Activated CD4-positive, alpha-beta T cell treated with anti-CD3 and anti-CD28 coated beads, Interleukin-2, amount 10 ng/mL, durations not matched to agents 24 days and 14 days (primary cell): ENCODE measurements around the gene MIDN. TPM values are rescaled to one million over a fixed set of nuclear protein-coding genes. Genes with fewer than 3 reads are reported as not detected.
A peak's percentile ranks its signal among the peaks of the same experiment; 100 is the strongest.

Source experiments
- DNase-seq: peaks from one replicate; pipeline ENCODE4 v3.0.0; 2022
- H3K27ac Mint-ChIP-seq: one replicate; pipeline ENCODE4 v1.8.0; 2022; ENCODE audit warnings: mild to moderate bottlenecking, mixed read lengths
- H3K27me3 Mint-ChIP-seq: one replicate; pipeline ENCODE4 v1.8.0; 2022; ENCODE audit warnings: mixed read lengths
- H3K36me3 Mint-ChIP-seq: one replicate; pipeline ENCODE4 v1.8.0; 2022; ENCODE audit warnings: low read depth, mild to moderate bottlenecking, mixed read lengths
- H3K4me1 Mint-ChIP-seq: one replicate; pipeline ENCODE4 v1.8.0; 2021; ENCODE audit warnings: mixed read lengths
- H3K4me3 Mint-ChIP-seq: one replicate; pipeline ENCODE4 v1.8.0; 2022; ENCODE audit warnings: mild to moderate bottlenecking, moderate library complexity, mixed read lengths
- H3K9me3 Mint-ChIP-seq: one replicate; pipeline ENCODE4 v1.8.0; 2021; ENCODE audit warnings: mixed read lengths
- intact Hi-C: fragments of 100-400 bp; cut with micrococcal nuclease; formaldehyde crosslinking; loops from one replicate; pipeline ENCODE4 v1.15.1; 2023
- total RNA-seq: library from RNA; stranded (reverse); gene quantifications from 2 replicates; pipeline ENCODE4 v1.2.3, GENCODE V29; 2022

MIDN gene
- total RNA-seq, 1 donor from 2014 or later = 82.4 TPM

DNA sequence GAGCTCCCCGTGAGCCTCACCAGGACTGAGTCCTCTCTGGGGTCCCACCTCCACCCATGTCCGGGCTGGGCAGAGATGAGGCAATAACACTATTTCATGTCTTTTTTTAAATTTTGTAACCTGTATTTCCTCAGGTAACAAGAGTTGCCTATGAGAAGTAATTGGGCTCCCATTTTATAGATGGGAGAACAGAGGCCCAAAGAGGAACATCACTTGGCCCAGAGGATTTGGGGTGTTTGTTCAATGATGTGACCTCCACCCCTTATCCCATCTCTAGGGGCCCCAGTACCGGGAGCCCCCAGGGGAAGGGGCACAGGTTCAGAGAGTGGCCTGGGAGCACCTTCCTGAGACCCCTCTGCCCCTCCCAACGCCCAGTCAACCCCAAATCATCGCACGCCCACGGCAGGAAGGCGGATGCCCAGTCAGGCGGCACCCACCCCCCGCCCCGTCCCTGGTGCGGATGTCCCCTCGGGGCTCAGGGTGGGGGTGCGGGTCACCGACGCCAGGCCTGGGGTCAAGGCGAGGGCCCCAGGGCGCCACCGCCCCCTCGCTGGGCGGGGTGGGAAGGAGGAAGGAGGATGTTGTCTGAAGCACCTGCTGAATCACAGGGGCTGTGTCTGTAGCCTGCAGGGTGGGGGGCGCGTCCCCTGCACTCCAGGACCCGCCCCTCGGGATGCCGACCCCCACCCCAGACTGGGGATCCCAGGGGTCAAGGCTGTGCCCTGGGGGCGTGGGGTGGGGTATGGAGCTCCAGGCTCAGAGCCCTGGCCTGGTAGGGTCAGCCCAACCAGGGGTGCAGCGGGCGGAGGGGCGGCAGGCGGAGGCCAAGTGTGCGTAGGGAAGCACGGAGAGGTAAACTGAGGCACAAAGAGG is 11.7 kb downstream of the MIDN start:
- H3K9me3 Mint-ChIP-seq = no peaks in the 10 kb centered on the region
- H3K36me3 Mint-ChIP-seq = peaks cover 26% of the 10 kb centered on the region
- intact Hi-C loops = loop anchor here (1.0 kb wide), 2 partner anchors 9 to 11 kb away; partner anchors contain the start of gene CIRBP
- H3K27me3 Mint-ChIP-seq = no peaks in the 10 kb centered on the region
- peaks cover 38% of the 10 kb centered on the region for H3K4me1 Mint-ChIP-seq
- peak overlapping the region; percentile 95 for H3K27ac Mint-ChIP-seq
- peak; percentile 86 for DNase-seq
- H3K4me3 Mint-ChIP-seq = peak overlapping the region; percentile 91

DNA sequence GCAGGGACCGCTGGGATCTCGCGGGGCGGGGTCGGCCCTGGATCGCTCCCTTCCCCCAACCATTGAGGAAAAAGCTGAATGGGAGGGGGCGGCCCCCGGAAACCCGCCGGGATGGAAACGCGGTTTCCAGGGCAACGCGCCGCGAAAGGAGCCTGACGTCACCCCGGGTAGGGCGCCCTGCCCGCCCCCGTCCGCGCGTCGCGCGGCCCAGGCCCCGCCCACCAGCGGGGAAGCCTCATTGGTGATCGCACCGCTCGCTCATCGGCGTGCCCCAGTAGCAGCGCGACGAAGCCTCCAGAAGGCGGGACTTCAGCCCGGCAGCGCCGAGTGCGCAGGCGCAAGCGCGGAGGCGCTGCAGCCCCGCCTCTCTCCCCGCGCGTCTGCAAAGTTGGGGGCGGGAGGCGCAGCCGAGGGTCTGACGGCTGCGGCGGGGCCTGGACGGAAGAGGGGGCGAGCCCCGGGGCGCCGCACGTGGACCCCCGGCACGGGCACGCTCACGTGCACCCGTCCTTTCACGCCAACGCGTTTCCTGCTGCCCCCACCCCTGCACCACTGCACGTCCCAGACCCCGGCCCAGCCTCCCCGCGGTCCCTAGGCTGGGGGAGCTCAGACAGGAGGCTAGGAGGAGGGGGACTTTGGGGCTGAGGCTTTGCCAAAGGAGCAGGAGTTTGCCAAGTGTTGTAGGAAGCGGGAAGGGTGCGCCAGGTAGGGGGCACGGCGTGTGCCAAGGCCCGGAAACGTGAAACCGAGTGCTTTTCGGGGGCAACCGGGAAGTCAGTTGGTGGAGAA is 12.6 kb downstream of the MIDN start:
- Mint-ChIP-seq H3K9me3 (no peaks in the 10 kb centered on the region), H3K27me3 (no peaks in the 10 kb centered on the region), H3K4me3 (peak overlapping the region; percentile 91), H3K27ac (peak overlapping the region; percentile 92), H3K36me3 (peaks cover 20% of the 10 kb centered on the region), H3K4me1 (peaks cover 43% of the 10 kb centered on the region)
- intact Hi-C loops = loop anchor here (1.0 kb wide), 1 partner anchor 8 kb away; the partner anchor contains the start of gene CIRBP
- DNase-seq = peak; percentile 99

DNA sequence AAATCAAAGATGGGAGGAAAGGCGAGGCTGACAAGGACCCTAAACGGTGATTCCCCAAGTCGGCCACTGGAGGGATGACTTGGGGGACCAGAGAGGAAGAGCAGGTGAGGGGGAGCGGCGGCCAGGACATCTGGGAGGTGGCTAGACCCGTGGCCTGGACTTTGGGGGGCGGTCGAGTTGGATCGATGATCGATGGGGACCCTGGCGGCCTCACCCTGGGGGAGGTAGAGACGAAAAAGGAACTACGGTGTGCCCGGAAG is 13.1 kb downstream of the MIDN start:
- Mint-ChIP-seq H3K36me3 (peaks cover 16% of the 10 kb centered on the region), H3K4me1 (peaks cover 43% of the 10 kb centered on the region), H3K9me3 (no peaks in the 10 kb centered on the region), H3K27me3 (no peaks in the 10 kb centered on the region), H3K27ac (peak overlapping the region; percentile 92), H3K4me3 (peak overlapping the region; percentile 91)
- intact Hi-C loops = no loop called here
- DNase-seq = no peak

DNA sequence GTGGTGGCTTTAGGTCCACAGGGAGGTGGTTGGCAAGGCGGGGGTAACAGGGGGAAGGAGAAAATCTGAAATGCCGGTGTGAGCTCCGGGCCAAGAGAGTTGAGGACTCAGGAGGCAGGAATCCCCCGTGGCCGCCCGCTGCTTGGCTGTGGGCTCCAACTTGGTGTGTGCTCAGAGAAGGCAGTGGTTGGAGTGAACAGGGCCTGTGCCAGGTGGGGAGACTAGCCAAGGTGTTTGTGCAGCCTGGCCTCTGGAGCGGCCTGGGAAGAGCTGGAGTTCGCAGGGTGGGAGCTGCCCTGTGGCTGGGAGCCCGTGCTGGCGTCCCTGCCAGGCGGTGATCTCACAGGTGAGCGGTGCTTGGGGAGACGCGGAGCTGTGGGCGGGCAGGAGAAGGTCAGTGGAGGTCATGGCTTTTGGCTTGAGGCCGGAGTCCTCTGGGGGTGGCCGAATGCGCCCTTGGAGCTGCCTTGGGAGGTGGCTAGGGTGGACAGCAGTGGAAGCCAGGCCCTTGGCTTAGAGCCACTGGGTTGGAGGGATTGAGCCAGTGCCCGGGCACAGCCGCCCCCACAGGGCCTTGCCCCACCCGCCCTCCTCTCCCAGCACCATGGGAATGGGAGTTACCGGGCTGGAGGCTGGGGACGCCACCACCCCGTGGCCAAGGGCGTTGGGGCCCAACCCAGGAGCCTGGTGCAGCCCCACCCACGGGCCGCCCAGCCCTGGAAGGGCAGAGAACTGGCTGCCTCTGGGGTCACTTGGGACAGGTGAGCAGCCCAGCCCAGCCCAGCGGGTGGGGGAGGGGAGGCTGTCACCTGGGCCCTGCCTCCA is 13.6 kb downstream of the MIDN start:
- Mint-ChIP-seq H3K27ac (peak overlapping the region; percentile 92), H3K4me1 (peaks cover 43% of the 10 kb centered on the region), H3K9me3 (no peaks in the 10 kb centered on the region), H3K27me3 (no peaks in the 10 kb centered on the region), H3K36me3 (peaks cover 15% of the 10 kb centered on the region), H3K4me3 (peak overlapping the region; percentile 91)
- peak; percentile 78 for DNase-seq
- intact Hi-C loops = no loop called here

DNA sequence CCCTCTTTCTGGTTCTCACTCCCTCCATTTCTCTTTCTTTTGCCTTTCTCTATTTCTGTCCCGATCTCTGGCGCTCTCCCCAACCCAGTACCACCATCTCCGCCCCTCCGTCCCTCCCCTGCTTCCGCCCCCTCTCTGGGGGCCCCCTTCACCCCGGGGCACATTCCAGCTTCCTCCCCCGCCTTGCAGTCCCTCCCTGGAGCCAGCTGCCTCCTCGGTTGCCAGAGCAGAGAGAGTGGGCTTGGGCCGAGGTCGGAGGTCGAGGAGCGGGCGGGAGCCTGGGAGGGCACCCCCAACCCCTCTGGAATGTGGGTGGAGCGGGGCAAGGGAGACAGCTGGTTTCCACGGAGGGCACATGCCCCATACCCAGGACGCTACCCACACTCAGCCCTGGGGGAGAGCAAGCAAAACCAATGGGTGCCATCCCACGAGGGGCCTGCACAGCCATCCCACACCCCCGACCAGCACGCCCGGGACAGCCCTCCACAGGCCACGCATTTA is 14.3 kb downstream of the MIDN start:
- Mint-ChIP-seq H3K27ac (peak overlapping the region; percentile 37), H3K9me3 (no peaks in the 10 kb centered on the region), H3K36me3 (peaks cover 11% of the 10 kb centered on the region), H3K4me3 (peak overlapping the region; percentile 46), H3K27me3 (no peaks in the 10 kb centered on the region), H3K4me1 (peaks cover 43% of the 10 kb centered on the region)
- no peak for DNase-seq
- intact Hi-C loops = no loop called here

DNA sequence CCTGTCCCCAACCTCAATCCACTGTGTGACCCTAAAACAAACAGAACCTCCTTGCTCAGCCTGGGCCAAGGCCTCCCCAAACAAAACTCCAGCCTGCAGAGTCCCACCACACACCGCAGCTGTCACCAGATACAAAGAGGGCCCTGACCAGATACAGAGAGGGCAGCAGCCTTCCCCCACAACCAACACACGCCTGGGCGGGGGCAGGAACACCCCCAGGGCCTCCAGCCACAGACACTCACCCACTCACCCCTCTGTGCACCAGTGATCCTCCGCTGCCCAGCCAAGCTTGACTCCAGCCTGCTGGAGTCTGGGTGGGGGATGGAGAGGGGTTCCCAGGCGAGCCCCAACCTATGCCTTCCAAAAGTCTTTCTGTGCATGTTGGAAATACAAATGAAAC is 14.8 kb downstream of the MIDN start:
- no peak for DNase-seq
- peaks cover 44% of the 10 kb centered on the region for H3K4me1 Mint-ChIP-seq
- H3K27me3 Mint-ChIP-seq = no peaks in the 10 kb centered on the region
- H3K4me3 Mint-ChIP-seq = peak overlapping the region; percentile 46
- intact Hi-C loops = no loop called here
- peak overlapping the region; percentile 58 for H3K27ac Mint-ChIP-seq
- H3K9me3 Mint-ChIP-seq = no peaks in the 10 kb centered on the region
- peaks cover 7% of the 10 kb centered on the region for H3K36me3 Mint-ChIP-seq

DNA sequence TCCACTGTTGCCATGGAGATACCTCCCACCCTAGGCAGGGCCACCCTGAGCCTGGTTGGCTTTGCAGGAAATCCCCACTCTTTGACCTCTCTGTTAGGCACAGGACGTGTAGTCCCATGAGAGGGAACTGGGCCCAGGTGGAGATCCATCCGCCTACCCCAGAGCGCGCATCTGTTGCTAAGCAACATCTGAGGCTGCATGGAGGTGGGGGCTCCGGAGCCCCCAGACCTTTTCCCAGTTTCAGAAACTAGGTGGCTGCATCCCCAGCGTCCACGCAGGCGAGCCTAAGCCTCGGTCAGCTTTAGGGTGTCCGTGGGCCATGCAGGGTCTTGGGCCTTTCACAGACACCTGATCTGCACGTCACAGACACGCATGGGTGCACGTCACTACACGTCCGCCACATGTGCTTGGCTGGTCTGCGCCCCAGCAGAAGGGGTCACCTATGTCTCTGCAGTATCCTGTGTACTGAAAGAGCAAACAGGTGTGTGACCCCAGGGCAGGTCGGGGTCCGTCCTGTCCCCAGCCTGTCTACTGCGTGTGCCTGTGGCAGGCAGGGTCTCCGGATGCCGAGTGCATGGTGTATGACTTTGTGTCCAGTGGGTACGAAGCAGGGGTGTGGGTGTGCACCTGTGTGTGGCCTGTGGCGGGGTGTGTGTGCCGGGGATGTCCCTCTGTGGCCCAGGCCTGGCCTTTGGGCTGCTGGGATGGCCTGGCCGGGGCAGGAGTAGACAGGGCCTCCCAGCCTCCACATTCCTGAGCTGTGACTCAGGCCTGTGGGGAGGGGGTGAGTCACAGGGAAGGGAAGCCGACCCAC is 16.6 kb downstream of the MIDN start:
- Mint-ChIP-seq H3K27me3 (no peaks in the 10 kb centered on the region), H3K4me3 (peak overlapping the region; percentile 63), H3K36me3 (peaks cover 3% of the 10 kb centered on the region), H3K27ac (peak overlapping the region; percentile 15), H3K4me1 (peaks cover 35% of the 10 kb centered on the region), H3K9me3 (no peaks in the 10 kb centered on the region)
- intact Hi-C loops = no loop called here
- no peak for DNase-seq

DNA sequence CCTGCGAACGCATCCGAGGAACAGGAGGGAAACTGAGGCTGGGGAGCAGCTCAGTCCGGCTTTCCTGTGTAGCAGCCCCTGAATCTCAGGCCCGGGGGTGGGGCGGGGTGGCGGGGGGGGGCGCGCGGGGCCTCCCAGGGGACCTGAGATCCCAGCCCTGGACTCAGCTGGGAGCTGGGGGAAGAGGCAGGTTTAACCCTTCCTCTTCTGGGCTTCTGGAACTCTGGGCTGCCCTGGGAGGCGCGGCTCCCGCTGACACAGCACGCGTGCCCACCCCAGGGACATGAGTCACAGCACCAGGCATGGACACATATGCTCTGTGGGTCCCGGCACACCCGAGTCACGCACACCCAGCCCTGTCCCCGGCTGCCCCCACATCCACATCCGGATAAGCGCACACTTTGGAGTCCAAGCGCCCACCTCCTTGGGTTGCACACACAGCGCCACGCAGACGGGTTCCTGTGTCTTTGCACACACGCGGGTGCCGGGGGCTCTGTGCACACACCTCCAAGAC is 17.3 kb downstream of the MIDN start:
- intact Hi-C loops = loop anchor here (1.0 kb wide), 1 partner anchor 21 kb away; no protein-coding TSS in a partner anchor
- peaks cover 41% of the 10 kb centered on the region for H3K4me1 Mint-ChIP-seq
- H3K9me3 Mint-ChIP-seq = no peaks in the 10 kb centered on the region
- peak overlapping the region; percentile 71 for H3K4me3 Mint-ChIP-seq
- H3K36me3 Mint-ChIP-seq = peaks cover 8% of the 10 kb centered on the region
- H3K27ac Mint-ChIP-seq = peak overlapping the region; percentile 15
- peak; percentile 79 for DNase-seq
- H3K27me3 Mint-ChIP-seq = no peaks in the 10 kb centered on the region

DNA sequence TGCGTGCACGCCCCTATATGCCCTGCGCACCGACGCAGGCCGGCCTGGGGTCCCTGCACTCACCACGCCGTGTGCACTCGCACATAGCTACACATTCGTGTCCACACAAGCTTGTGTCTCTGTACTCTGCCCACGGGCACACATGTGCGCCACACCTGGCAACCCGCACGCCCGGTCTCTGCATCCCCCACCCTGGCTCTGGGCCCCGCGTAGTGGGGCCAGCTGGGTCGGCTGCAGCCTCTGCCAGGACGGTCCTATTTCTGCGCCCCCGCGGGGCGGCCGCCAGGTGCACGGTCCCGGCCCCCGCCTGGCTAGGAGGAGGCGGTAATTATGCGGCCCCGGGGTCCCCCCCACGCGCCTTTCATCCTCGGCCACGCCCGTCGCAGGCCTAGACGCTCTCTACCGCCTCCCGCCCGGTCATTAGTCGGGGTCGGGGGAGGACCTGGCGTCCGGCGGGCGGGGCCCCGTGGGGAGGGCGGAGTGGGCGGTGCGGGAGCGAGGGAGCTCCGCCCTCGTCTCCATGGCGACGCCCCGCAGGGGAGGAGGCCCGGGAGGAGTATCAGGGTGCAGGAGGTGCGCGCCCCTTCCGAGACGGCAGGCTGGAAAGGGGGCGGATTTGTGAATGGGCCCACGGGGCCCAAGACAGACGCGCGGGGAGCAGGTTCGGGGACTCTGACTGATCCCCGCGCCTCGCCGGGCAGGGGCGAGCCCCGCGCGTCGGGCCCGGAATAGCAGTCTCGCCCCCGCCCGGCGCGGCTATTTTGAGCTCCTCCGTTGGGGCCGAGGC is 17.9 kb downstream of the MIDN start:
- Mint-ChIP-seq H3K9me3 (no peaks in the 10 kb centered on the region), H3K27me3 (no peaks in the 10 kb centered on the region), H3K27ac (peak overlapping the region; percentile 48), H3K4me3 (peak overlapping the region; percentile 71), H3K36me3 (peaks cover 15% of the 10 kb centered on the region), H3K4me1 (peaks cover 46% of the 10 kb centered on the region)
- intact Hi-C loops = loop anchor here (1.0 kb wide), 1 partner anchor 22 kb away; no protein-coding TSS in a partner anchor
- DNase-seq = peak; percentile 98

DNA sequence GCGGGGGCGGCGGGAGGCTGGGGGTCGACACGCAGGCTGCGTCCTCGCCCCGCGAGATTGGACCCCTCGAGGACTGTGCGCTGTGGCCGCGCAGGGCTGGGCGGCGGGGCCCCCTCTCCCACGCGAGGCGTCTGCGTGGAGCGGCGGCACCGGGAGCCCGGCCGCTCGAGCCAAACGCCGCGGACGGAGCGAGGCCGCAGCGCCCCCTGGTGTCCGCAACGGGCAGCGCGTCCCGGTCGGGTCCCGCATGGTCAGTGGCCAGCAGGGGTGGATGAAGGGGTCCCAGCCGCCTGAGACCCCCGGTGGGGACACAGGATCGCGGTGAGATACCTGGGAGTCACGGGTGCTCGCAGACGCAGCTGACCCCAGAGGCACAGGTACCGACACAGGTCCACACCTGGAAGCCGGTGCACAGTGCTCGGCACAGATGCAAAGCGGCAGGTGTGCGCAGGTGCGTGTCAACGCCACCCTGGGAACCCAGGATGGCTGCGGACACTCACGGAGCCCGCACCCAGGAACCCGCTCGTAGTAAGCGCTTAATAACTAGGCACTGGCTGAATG is 18.6 kb downstream of the MIDN start:
- Mint-ChIP-seq H3K4me1 (peaks cover 44% of the 10 kb centered on the region), H3K36me3 (peaks cover 22% of the 10 kb centered on the region), H3K27ac (peak overlapping the region; percentile 69), H3K27me3 (no peaks in the 10 kb centered on the region), H3K9me3 (no peaks in the 10 kb centered on the region), H3K4me3 (peak overlapping the region; percentile 71)
- DNase-seq = peak; percentile 95
- intact Hi-C loops = loop anchor here (1.0 kb wide), 1 partner anchor 23 kb away; no protein-coding TSS in a partner anchor

DNA sequence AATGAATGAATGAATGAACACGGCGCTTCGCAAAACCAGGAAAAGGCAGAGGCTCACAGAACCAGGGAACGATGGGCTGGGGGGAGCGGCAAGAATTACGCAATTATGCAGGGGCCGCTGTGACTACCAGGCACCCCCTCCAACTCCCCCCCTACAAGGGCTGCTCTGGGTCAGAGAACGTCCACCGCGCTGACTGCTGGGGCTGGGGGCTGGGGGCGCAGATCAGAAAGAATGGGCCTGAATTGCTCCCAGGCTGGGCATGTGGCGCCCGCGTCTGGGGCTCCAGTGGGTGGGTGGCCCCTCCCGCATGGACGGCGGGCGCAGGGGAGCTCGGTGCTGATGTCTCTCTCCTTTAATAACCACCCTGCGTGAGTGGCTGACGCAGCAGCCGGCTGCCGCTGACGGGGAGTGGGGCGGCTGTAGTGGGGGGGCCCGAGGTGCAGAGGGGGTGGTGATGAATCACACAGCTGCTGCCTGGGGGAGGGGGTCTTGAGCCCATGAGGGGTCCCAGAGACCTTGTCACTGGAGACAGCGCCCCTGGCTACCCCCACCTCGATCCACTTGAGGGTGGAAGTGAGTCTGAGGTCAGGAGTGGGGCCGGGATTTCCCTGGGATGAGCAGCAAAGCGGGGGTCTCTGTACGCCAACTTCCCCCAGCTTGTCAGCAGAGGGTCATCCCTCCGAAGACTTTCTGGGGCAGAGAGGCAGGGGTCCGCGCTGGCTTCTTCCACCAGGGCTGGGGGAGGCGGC is 19.3 kb downstream of the MIDN start:
- peak overlapping the region; percentile 69 for H3K27ac Mint-ChIP-seq

More for the DNA sequence above, 19.3 kb downstream of the MIDN start:
- Mint-ChIP-seq H3K36me3 (peaks cover 27% of the 10 kb centered on the region), H3K4me1 (peaks cover 46% of the 10 kb centered on the region), H3K9me3 (no peaks in the 10 kb centered on the region), H3K4me3 (peak overlapping the region; percentile 71), H3K27me3 (no peaks in the 10 kb centered on the region)
- intact Hi-C loops = no loop called here
- DNase-seq = no peak
